ENCODE data around the gene ZEB2. TPM values are rescaled to one million over a fixed set of nuclear protein-coding genes. Genes with fewer than 3 reads are reported as not detected.

The ZEB2 gene
- total RNA-seq, 4 donors from 2014 or later, result 148 to 290 (median 218) TPM

GRCh38 chr2:144475569-144476275, 44.2 kb downstream of the ZEB2 start:
- TF ChIP-seq EP300 (IDR thresholded peaks at IDR 0.05) (no peak), CTCF (IDR thresholded peaks at IDR 0.05) (no peak), POLR2A (IDR thresholded peaks at IDR 0.05) (no peak)
- 68 to 71% methylated on average over 6 of the region's 6 CpGs for WGBS, 2 donors
- Histone ChIP-seq H3K27ac (peak overlapping the region in 2 of 4 donors; percentile 51 to 55), H3K9me3 (no peaks in the 10 kb centered on the region), H3K27me3 (no peaks in the 10 kb centered on the region), H3K36me3 (no peaks in the 10 kb centered on the region), H3K4me3 (no peak overlapping the region), H3K4me1 (peaks cover 0 to 94% (median 47%) of the 10 kb centered on the region in 4 donors)
- DNase-seq (ENCODE audit: low spot score in 2 of 2), result no peak

- Histone ChIP-seq H3K4me1 (peaks cover 0 to 94% (median 49%) of the 10 kb centered on the region in 4 donors), H3K36me3 (no peaks in the 10 kb centered on the region), H3K27ac (peak overlapping the region in 1 of 4 donors; percentile 15), H3K4me3 (no peak overlapping the region), H3K9me3 (no peaks in the 10 kb centered on the region), H3K27me3 (no peaks in the 10 kb centered on the region)
- TF ChIP-seq POLR2A (IDR thresholded peaks at IDR 0.05) (no peak), EP300 (IDR thresholded peaks at IDR 0.05) (no peak), CTCF (IDR thresholded peaks at IDR 0.05) (no peak)
- DNase-seq (ENCODE audit: low spot score in 2 of 2), result no peak
- WGBS, 2 donors, result 69 to 77% methylated on average over 2 of the region's 2 CpGs
These were observed 44.9 kb downstream of the ZEB2 start for GRCh38 chr2:144475044-144475443.

GRCh38 chr2:144474017-144474416, 45.9 kb downstream of the ZEB2 start:
- TF ChIP-seq POLR2A (IDR thresholded peaks at IDR 0.05) (no peak), EP300 (IDR thresholded peaks at IDR 0.05) (no peak), CTCF (IDR thresholded peaks at IDR 0.05) (no peak)
- Histone ChIP-seq H3K9me3 (no peaks in the 10 kb centered on the region), H3K4me1 (peaks cover 0 to 94% (median 47%) of the 10 kb centered on the region in 4 donors), H3K36me3 (no peaks in the 10 kb centered on the region), H3K4me3 (no peak overlapping the region), H3K27ac (peak overlapping the region in 2 of 4 donors; percentile 39 to 90), H3K27me3 (no peaks in the 10 kb centered on the region)
- DNase-seq (ENCODE audit: low spot score in 2 of 2), result no peak
- WGBS, 2 donors, result 54 to 65% methylated on average over 5 of the region's 5 CpGs

GRCh38 chr2:144472911-144473310, 47.0 kb downstream of the ZEB2 start:
- H3K4me1 ChIP-seq, result peaks cover 0 to 98% (median 45%) of the 10 kb centered on the region in 4 donors
- TF ChIP-seq POLR2A (IDR thresholded peaks at IDR 0.05), result no peak
- TF ChIP-seq CTCF (IDR thresholded peaks at IDR 0.05), result no peak
- TF ChIP-seq EP300 (IDR thresholded peaks at IDR 0.05), result no peak
- H3K27ac ChIP-seq, result peak overlapping the region in 2 of 4 donors; percentile 39 to 90
- no peak for DNase-seq (ENCODE audit: low spot score in 2 of 2)
- no peaks in the 10 kb centered on the region for H3K9me3 ChIP-seq
- no peaks in the 10 kb centered on the region for H3K36me3 ChIP-seq
- no peaks in the 10 kb centered on the region for H3K27me3 ChIP-seq
- no peak overlapping the region for H3K4me3 ChIP-seq
- WGBS, 2 donors, result 28 to 35% methylated on average over 2 of the region's 2 CpGs

- Histone ChIP-seq H3K27me3 (no peaks in the 10 kb centered on the region), H3K36me3 (no peaks in the 10 kb centered on the region), H3K4me1 (peaks cover 0 to 98% (median 37%) of the 10 kb centered on the region in 4 donors), H3K4me3 (no peak overlapping the region), H3K9me3 (no peaks in the 10 kb centered on the region), H3K27ac (peak overlapping the region in 2 of 4 donors; percentile 87 to 90)
- TF ChIP-seq EP300 (IDR thresholded peaks at IDR 0.05), result no peak
- 74 to 76% methylated on average over 2 of the region's 2 CpGs for WGBS, 2 donors
- no peak for DNase-seq (ENCODE audit: low spot score in 2 of 2)
These were observed 47.9 kb downstream of the ZEB2 start for GRCh38 chr2:144472046-144472412.
